HEK293T (cell line): ENCODE data around the gene TPX2.

Experiments
- ELF4 ChIP-seq: fragments of 450-650 bp; IDR thresholded peaks from 2 replicates; pipeline ENCODE4 v1.6.1; 2017; ENCODE audit warnings: antibody characterized with exemption
- FOXM1 ChIP-seq: fragments of 450-650 bp; IDR thresholded peaks from 2 replicates; pipeline ENCODE4 v1.6.1; 2017; ENCODE audit warnings: mild to moderate bottlenecking, borderline replicate concordance
- HDGF ChIP-seq: fragments of 450-650 bp; IDR thresholded peaks from 2 replicates; pipeline ENCODE4 v1.6.1; 2017; ENCODE audit warnings: antibody characterized with exemption, borderline replicate concordance
- NFRKB ChIP-seq: fragments of 450-650 bp; IDR thresholded peaks from 2 replicates; pipeline ENCODE4 v1.6.1; 2016; ENCODE audit warnings: mild to moderate bottlenecking, moderate library complexity
- SP1 ChIP-seq: fragments of 450-650 bp; IDR thresholded peaks from 2 replicates; pipeline ENCODE4 v1.6.1; 2017
- TARDBP ChIP-seq: fragments of 450-650 bp; IDR thresholded peaks from 2 replicates; pipeline ENCODE4 v1.6.1; 2016

DNA sequence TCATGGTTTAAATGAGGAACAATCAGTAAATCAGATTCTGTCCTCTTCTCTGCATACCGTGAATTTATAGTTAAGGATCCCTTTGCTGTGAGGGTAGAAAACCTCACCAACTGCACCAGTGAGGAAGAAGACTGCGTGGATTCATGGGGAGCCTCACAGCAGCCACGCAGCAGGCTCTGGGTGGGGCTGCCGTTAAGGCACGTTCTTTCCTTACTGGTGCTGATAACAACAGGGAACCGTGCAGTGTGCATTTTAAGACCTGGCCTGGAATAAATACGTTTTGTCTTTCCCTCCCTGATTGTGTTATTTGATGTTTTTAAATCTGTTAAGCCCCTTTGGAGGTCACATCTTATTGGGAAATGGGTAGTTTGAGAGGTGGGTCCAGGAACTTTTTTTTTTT lies 62.4 kb downstream of the TPX2 start:
- TF ChIP-seq TARDBP (no peak), SP1 (no peak), FOXM1 (no peak), HDGF (no peak), NFRKB (no peak), ELF4 (no peak)
